Endothelial cell (in vitro differentiated cells): ENCODE data around the gene CACNB2. TPM values are rescaled to one million over a fixed set of nuclear protein-coding genes. Genes with fewer than 3 reads are reported as not detected.

Source experiments
- DNase-seq: peaks from one replicate; pipeline ENCODE4 v3.0.0; 2021; ENCODE audit warnings: low spot score
- H3K27ac Mint-ChIP-seq: one replicate; pipeline ENCODE4 v1.8.0; 2021; ENCODE audit warnings: mixed read lengths, inconsistent platforms; ENCODE audit not compliant: unreplicated experiment
- H3K27me3 Mint-ChIP-seq: one replicate; pipeline ENCODE4 v1.8.0; 2021; ENCODE audit warnings: mild to moderate bottlenecking, moderate library complexity, mixed read lengths, inconsistent platforms; ENCODE audit not compliant: unreplicated experiment
- H3K36me3 Mint-ChIP-seq: one replicate; pipeline ENCODE4 v1.8.0; 2021; ENCODE audit warnings: mild to moderate bottlenecking, low read depth, mixed read lengths, inconsistent platforms; ENCODE audit not compliant: unreplicated experiment
- H3K4me1 Mint-ChIP-seq: one replicate; pipeline ENCODE4 v1.8.0; 2021; ENCODE audit warnings: mild to moderate bottlenecking, mixed read lengths, inconsistent platforms; ENCODE audit not compliant: unreplicated experiment
- H3K4me3 Mint-ChIP-seq: one replicate; pipeline ENCODE4 v1.8.0; 2021; ENCODE audit warnings: mild to moderate bottlenecking, mixed read lengths, inconsistent platforms; ENCODE audit not compliant: unreplicated experiment
- H3K9me3 Mint-ChIP-seq: one replicate; pipeline ENCODE4 v1.8.0; 2021; ENCODE audit warnings: mixed read lengths, inconsistent platforms; ENCODE audit not compliant: unreplicated experiment
- total RNA-seq: library from RNA; stranded (reverse); fragmentation: NEBNext Ultra II Directional; extraction: Animal tissue kit (Norgen Biotek cat#: 25700); gene quantifications from one replicate; pipeline ENCODE4 v1.2.1, GENCODE V29; 2021; ENCODE audit not compliant: unreplicated experiment
- TF ChIP-seq, protein P1 (sequence below): fragments of 200-600 bp; sonication (generic); IDR thresholded peaks from one replicate; pipeline ENCODE4 v1.5.0; 2021; ENCODE audit warnings: antibody characterized with exemption; ENCODE audit not compliant: unreplicated experiment

The CACNB2 gene
- total RNA-seq, 1 donor from 2014 or later: 1.5 TPM

DNA sequence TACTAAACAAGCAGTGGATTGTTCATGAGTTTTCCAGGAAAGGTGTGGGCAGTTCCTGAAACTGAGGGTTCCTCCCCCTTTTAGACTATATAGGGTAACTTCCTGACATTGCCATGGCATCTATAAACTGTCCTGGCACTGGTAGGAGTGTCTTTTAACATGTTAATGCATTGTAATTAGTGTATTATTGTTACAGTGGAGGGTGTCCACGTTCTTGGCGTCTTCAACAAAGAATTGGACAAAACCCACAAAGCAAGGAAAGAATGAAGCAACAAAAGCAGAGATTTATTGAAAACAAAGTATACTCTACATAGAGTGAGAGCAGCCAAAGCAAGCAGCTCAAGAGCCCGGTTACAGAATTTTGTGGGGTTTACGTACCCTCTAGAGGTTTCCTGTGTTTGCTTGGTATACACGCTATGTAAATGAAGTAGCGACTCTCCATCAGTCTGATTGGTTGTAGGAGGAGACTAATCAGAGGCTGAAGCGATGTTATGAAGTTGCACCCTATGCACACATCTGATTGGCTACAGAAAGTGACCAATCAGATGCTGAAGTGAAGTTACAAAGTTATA is 335.9 kb downstream of the CACNB2 start:
- H3K4me1 Mint-ChIP-seq: peaks cover 3% of the 10 kb centered on the region
- TF ChIP-seq, protein P1, sequence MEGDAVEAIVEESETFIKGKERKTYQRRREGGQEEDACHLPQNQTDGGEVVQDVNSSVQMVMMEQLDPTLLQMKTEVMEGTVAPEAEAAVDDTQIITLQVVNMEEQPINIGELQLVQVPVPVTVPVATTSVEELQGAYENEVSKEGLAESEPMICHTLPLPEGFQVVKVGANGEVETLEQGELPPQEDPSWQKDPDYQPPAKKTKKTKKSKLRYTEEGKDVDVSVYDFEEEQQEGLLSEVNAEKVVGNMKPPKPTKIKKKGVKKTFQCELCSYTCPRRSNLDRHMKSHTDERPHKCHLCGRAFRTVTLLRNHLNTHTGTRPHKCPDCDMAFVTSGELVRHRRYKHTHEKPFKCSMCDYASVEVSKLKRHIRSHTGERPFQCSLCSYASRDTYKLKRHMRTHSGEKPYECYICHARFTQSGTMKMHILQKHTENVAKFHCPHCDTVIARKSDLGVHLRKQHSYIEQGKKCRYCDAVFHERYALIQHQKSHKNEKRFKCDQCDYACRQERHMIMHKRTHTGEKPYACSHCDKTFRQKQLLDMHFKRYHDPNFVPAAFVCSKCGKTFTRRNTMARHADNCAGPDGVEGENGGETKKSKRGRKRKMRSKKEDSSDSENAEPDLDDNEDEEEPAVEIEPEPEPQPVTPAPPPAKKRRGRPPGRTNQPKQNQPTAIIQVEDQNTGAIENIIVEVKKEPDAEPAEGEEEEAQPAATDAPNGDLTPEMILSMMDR: no peak
- no peak overlapping the region for H3K4me3 Mint-ChIP-seq
- H3K36me3 Mint-ChIP-seq: no peaks in the 10 kb centered on the region
- H3K27me3 Mint-ChIP-seq: peaks cover 2% of the 10 kb centered on the region
- DNase-seq: no peak
- H3K9me3 Mint-ChIP-seq: no peaks in the 10 kb centered on the region
- no peak overlapping the region for H3K27ac Mint-ChIP-seq

DNA sequence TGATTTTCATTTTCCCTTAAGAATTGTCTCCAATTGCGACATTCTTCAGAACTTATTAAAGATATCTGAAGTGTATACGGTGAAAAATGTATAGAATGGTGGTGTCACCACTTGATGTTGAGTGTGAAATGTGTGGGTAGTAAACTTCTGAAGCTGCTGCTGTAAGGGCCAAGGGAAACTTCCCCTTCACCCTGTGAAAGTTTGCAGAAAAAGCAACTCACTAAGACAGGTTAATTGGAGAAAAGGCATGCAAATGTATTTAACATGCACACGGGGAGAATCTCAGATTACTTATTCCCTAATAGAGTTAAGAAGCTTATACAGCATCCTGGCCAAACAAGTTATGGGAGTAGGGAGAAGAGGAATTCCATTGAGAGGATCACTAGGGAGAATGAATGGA is 338.1 kb downstream of the CACNB2 start:
- Mint-ChIP-seq H3K36me3 (no peaks in the 10 kb centered on the region), H3K27ac (no peak overlapping the region), H3K4me1 (peaks cover 3% of the 10 kb centered on the region), H3K9me3 (no peaks in the 10 kb centered on the region), H3K4me3 (no peak overlapping the region), H3K27me3 (no peaks in the 10 kb centered on the region)
- TF ChIP-seq, protein P1: no peak
- no peak for DNase-seq

DNA sequence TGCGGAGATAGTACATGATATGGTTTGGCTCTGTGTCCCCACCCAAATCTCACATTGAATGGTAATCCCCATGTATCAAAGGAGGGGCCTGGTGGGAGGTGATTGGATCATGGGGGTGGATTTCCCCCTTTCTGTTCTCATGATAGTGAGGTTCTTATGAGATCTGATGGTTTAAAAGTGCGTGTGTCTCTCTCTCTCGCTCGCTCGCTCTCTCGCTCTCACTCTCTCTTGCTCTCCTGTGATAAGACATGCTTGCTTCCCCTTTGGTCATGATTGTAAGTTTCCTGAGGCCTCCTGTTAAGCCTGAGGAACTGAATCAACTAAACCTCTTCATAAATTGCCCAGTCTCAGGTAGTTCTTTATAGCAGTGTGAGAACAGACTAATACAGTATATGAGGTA is 339.3 kb downstream of the CACNB2 start:
- TF ChIP-seq, protein P1: no peak
- no peaks in the 10 kb centered on the region for H3K9me3 Mint-ChIP-seq
- H3K36me3 Mint-ChIP-seq: no peaks in the 10 kb centered on the region
- DNase-seq: no peak
- no peak overlapping the region for H3K27ac Mint-ChIP-seq
- peaks cover 3% of the 10 kb centered on the region for H3K4me1 Mint-ChIP-seq
- no peaks in the 10 kb centered on the region for H3K27me3 Mint-ChIP-seq
- H3K4me3 Mint-ChIP-seq: no peak overlapping the region

DNA sequence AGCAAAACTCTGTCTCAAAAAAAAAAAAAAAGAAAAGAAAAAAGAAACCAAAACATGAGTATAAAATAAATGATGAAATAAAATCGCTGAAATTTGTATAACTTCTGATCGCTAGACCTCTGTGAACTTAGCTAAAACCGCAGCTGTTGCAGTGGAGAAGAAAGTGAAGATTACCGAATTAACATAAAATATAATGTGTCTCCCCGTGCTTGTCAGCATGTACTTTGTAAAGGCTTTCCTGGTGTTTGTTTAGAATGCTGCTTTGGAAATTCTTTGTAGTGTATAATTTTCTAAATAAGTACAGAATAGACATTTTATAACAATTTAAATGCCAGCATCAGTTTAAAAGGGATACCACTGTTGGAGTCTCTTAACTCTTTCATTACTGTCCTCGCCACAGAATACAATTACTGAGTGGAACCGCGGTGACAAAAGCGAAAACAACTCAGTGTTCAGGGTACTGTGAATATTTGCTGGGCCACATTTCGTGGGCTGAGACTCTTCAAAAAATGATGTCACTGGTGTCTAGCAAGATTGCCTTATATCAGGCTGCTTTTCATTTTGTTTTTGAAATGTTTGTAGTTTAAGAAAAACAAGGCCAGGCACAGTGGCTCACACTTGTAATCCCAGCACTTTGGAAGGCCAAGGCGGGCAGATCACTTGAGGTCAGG is 343.4 kb downstream of the CACNB2 start:
- H3K27me3 Mint-ChIP-seq: no peaks in the 10 kb centered on the region
- DNase-seq: no peak

DNA sequence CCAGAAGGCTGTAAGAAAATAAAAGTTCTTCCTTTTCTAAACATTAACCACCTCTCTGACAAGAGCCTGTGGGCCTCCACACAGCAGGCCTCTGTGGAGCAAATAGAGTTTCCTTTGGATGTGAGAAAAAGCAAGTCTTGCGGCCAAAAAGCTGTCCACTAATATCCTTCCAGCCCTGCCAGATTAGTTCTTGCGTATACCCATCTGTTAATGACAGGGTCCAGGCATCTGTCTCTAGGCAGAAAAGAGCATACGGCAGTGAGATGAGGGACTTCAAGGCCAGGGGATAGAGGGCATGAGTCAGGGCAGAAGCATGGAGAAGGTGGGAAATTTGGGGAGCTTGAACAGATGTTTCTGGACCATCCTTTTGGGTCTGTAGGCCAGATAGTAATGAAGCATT is 346.2 kb downstream of the CACNB2 start:
- no peak for DNase-seq
- Mint-ChIP-seq H3K9me3 (no peaks in the 10 kb centered on the region), H3K4me3 (no peak overlapping the region), H3K27ac (no peak overlapping the region), H3K27me3 (no peaks in the 10 kb centered on the region), H3K36me3 (no peaks in the 10 kb centered on the region), H3K4me1 (no peaks in the 10 kb centered on the region)
- TF ChIP-seq, protein P1: no peak

More for the DNA sequence above, 343.4 kb downstream of the CACNB2 start:
- TF ChIP-seq, protein P1: no peak
- H3K27ac Mint-ChIP-seq: no peak overlapping the region
- H3K4me1 Mint-ChIP-seq: no peaks in the 10 kb centered on the region
- no peak overlapping the region for H3K4me3 Mint-ChIP-seq
- H3K36me3 Mint-ChIP-seq: no peaks in the 10 kb centered on the region
- H3K9me3 Mint-ChIP-seq: no peaks in the 10 kb centered on the region
